Peyer's patch (tissue), 4 donors: Measurements from ENCODE around the gene BCR. TPM values are rescaled to one million over a fixed set of nuclear protein-coding genes. Genes with fewer than 3 reads are reported as not detected.

Experiments
- DNase-seq, 3 donors: peaks; one replicate each; pipeline ENCODE4 v3.0.0-alpha.2; 2017 to 2019
- H3K27ac ChIP-seq, 4 donors: fragments of 200-600 bp; sonication (generic); one replicate each; pipeline ENCODE4 v1.5.1; 2016 to 2019
- H3K27me3 ChIP-seq, 2 donors: fragments of 200-600 bp; sonication (generic); one replicate each; pipeline ENCODE4 v1.5.1; 2019
- H3K36me3 ChIP-seq, 3 donors: fragments of 200-600 bp; sonication (generic); one replicate each; pipeline ENCODE4 v1.5.1; 2016 to 2019
- H3K4me1 ChIP-seq, 4 donors: fragments of 200-600 bp; sonication (generic); one replicate each; pipeline ENCODE4 v1.5.1; 2016 to 2019
- H3K4me3 ChIP-seq, 4 donors: fragments of 200-600 bp; sonication (generic); 1 replicate in 3 of 4; 2 replicates in 1 of 4; pipeline ENCODE4 v1.5.1; 2016 to 2019; ENCODE audit warnings: mild to moderate bottlenecking in 1 of 4
- H3K9me3 ChIP-seq, 4 donors: fragments of 200-600 bp; sonication (generic); one replicate each; pipeline ENCODE4 v1.5.1; 2016 to 2019; ENCODE audit warnings: mild to moderate bottlenecking in 1 of 4
- POLR2A ChIP-seq, 2 donors: fragments of 450-650 bp; IDR thresholded peaks; one replicate each; pipeline ENCODE4 v1.5.1; 2017; ENCODE audit warnings: antibody characterized with exemption in 2 of 2, mild to moderate bottlenecking in 2 of 2, moderate library complexity in 2 of 2
- total RNA-seq, 4 donors: library from RNA; depleted of rRNA; stranded (reverse); fragments of >200 nt; gene quantifications; one replicate each; pipeline ENCODE4 v1.1.0, GENCODE V29; 2016
- TF ChIP-seq, protein P1 (sequence below), 6 experiments: fragments of 450-650 bp in 4 of 6; fragments of 200-600 bp in 2 of 6; sonication (generic) in 1 of 6; IDR thresholded peaks; one replicate each; pipeline ENCODE4 v1.5.1; 2017 to 2019; ENCODE audit warnings: antibody characterized with exemption in 6 of 6, mild to moderate bottlenecking in 3 of 6, moderate library complexity in 1 of 6

Gene BCR
- total RNA-seq, 4 donors from 2014 or later = 55.8 to 86.9 (median 66.1) TPM

DNA sequence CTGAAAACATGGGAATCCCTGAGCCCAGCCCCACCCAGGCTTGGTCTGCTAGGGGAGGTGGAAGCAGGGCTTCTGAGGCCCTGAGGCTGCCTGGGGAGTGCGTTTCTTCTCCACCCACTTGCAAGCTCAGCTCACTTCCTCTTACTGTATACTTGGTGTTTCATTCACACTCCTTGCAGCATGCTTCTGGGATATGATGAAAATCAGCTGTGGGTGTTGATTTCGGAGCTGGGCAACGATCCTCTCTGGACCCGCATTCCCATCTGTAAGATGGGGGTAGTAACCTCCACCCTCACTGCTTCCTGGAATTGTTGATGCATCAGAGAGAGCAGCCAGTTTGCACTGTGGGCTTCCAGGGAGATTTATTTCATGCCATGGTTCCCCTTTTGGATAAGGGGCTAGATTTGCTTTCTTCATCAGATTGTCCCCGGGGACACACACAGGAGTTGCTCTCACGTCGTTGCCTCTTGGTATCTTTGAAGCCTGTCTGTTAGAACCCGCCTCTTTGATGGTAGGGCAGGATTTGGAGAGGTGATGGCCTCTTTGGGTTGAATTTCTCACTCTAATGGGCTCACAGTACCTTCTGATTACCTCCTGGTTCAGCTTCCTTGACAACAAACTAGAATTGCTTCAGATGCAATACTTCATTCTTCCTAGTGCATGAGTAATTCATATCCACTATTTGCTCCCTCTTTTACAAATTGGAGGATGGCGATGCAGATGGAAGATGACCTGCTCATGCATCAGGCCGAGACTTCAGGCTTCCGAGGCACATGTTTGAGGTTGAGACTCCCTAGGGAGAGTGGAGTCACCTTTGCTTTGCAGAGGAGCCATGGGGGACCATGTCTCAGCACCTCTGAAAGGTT is 40.4 kb downstream of the BCR start:
- Histone ChIP-seq H3K4me3 (no peak overlapping the region), H3K27me3 (no peaks in the 10 kb centered on the region), H3K4me1 (peaks cover 4 to 54% (median 25%) of the 10 kb centered on the region in 4 donors), H3K27ac (peak overlapping the region in 3 of 4 donors; percentile 3 to 26 (median 25)), H3K9me3 (no peaks in the 10 kb centered on the region), H3K36me3 (no peaks in the 10 kb centered on the region)
- peak in 2 of 3 donors; percentile 7 to 52 for DNase-seq
- TF ChIP-seq, protein P1, sequence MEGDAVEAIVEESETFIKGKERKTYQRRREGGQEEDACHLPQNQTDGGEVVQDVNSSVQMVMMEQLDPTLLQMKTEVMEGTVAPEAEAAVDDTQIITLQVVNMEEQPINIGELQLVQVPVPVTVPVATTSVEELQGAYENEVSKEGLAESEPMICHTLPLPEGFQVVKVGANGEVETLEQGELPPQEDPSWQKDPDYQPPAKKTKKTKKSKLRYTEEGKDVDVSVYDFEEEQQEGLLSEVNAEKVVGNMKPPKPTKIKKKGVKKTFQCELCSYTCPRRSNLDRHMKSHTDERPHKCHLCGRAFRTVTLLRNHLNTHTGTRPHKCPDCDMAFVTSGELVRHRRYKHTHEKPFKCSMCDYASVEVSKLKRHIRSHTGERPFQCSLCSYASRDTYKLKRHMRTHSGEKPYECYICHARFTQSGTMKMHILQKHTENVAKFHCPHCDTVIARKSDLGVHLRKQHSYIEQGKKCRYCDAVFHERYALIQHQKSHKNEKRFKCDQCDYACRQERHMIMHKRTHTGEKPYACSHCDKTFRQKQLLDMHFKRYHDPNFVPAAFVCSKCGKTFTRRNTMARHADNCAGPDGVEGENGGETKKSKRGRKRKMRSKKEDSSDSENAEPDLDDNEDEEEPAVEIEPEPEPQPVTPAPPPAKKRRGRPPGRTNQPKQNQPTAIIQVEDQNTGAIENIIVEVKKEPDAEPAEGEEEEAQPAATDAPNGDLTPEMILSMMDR (IDR thresholded peaks at IDR 0.05) = no peak
- TF ChIP-seq POLR2A (IDR thresholded peaks at IDR 0.05) = no peak

DNA sequence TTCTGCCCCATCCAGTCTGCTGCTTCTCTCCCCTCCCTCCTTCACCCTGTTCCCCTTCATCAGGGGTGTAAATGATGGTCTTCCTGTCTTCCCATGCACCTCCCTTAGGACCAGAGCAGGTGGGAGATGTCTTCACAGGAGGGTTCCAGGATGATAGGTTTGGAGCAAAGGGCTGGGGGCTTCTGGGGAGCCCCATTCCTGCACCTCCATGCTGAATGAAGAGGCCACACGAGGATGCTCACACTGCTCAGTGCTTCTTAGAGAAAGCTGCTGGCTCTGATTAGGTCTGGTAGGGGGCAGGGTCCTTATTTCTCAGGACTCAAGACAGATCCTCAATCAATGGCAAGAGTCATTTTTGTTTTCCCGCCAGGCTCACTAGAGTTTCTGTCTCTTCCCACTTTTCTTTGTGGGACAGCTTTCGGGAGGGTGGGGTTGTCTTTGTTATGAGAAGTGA is 41.1 kb downstream of the BCR start:
- no peak overlapping the region for H3K27ac ChIP-seq
- DNase-seq = peak in 1 of 3 donors; percentile 11

DNA sequence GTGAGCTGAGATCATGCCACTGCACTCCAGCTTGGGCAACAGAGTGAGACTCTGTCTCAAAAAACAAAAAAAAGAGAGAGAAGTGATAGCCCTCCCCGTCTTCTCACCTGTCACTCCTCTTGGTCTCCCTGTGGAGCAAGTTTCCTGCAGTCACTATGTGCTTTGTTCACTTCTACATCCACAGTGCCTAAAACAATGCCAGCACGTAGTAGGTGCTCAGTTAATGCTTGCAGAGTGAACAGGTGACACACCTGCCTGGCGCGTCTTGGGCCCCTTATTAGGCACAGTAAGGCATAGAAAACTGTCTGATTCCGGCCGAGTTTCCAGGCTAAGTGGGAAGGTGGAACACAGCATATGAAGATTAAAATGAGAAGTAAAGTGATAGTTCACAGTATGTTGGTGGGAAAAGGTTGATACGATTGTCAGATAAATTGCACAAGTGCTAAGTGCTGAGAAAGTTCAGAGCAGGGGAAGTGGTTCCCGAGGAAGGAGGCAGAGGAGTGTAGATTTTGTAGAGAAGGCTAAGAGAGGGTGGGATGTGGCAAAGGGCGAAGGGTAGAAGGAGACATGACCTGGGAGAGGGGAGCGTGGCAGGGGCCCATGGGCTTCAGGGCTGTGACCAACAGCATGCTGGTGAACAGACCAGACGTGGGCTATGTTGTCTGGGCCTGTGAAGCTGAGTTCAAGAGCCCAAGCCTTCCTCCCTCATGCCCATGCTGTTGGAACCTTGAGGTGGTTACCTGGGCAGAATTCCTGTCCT is 41.9 kb downstream of the BCR start:
- peaks cover 4 to 66% (median 25%) of the 10 kb centered on the region in 4 donors for H3K4me1 ChIP-seq
- no peaks in the 10 kb centered on the region for H3K27me3 ChIP-seq
- no peaks in the 10 kb centered on the region for H3K9me3 ChIP-seq
- TF ChIP-seq, protein P1 (IDR thresholded peaks at IDR 0.05) = no peak
- no peak for TF ChIP-seq POLR2A (IDR thresholded peaks at IDR 0.05)
- no peaks in the 10 kb centered on the region for H3K36me3 ChIP-seq
- H3K27ac ChIP-seq = no peak overlapping the region
- H3K4me3 ChIP-seq = no peak overlapping the region
- DNase-seq = peak in 1 of 3 donors; percentile 37

More for the DNA sequence above, 41.1 kb downstream of the BCR start:
- H3K9me3 ChIP-seq = no peaks in the 10 kb centered on the region
- H3K4me3 ChIP-seq = no peak overlapping the region
- H3K36me3 ChIP-seq = no peaks in the 10 kb centered on the region
- peaks cover 4 to 60% (median 25%) of the 10 kb centered on the region in 4 donors for H3K4me1 ChIP-seq
- no peak for TF ChIP-seq POLR2A (IDR thresholded peaks at IDR 0.05)
- TF ChIP-seq, protein P1 (IDR thresholded peaks at IDR 0.05) = no peak
- no peaks in the 10 kb centered on the region for H3K27me3 ChIP-seq

DNA sequence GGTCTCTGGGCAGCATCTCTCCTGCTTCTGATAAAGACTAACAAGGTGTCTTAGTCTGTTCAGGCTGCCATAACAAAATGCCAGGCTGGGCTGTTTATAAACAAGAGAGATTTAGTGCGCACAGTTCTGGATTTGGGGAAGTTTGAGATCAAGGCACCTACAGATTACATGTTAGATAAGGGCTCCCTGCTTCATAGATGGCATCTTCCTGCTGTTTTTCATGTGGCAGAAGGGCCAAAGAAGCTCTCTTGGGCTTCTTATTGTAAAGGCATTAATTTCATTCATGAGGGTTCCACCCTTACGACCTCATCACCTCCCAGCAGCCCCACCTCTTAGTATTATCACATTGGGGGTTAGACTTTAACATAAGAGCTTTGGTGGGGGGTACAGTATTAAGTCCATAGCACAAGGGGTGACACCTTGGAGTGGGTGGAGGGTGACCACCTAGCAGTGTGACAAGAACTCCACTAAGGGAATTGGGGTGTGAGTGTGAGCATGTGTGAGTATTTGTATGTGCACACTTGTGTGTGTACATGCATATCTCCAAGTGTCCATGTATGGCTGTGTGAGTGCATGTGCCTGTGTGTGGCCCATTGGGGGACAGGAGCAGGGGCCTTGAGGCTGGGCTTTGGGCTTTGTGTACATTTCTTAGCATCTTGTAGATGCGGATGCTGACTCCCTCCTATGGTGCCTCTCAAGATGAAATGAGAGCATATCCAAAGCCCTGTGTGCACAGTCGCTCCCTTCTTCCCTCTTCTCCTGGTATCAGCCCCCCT is 42.7 kb downstream of the BCR start:
- Histone ChIP-seq H3K9me3 (peaks cover 0 to 3% (median 0%) of the 10 kb centered on the region in 4 donors), H3K27me3 (no peaks in the 10 kb centered on the region), H3K4me3 (no peak overlapping the region), H3K27ac (no peak overlapping the region), H3K36me3 (no peaks in the 10 kb centered on the region), H3K4me1 (peaks cover 4 to 60% (median 25%) of the 10 kb centered on the region in 4 donors)
- peak in 1 of 3 donors; percentile 1 for DNase-seq
- TF ChIP-seq POLR2A (IDR thresholded peaks at IDR 0.05) = no peak
- TF ChIP-seq, protein P1 (IDR thresholded peaks at IDR 0.05) = no peak
